H9 (cell line): ENCODE measurements around the gene RARG. TPM values are rescaled to one million over a fixed set of nuclear protein-coding genes. Genes with fewer than 3 reads are reported as not detected.

ENCODE experiments used
- DNase-seq: peaks from one replicate; pipeline ENCODE4 v3.0.0-alpha.2; 2017
- H2AFZ ChIP-seq: one replicate; pipeline ENCODE4 v1.6.1; 2013; ENCODE audit warnings: mild to moderate bottlenecking, low read length, control low read depth, moderate library complexity
- H2AK5ac ChIP-seq: 2 replicates; pipeline ENCODE4 v1.6.1; 2013; ENCODE audit warnings: low read length, control low read depth, mixed read lengths; ENCODE audit not compliant: insufficient read length
- H2BK120ac ChIP-seq: one replicate; pipeline ENCODE4 v1.6.1; 2013; ENCODE audit warnings: low read depth, mild to moderate bottlenecking, low read length, control low read depth, inconsistent platforms; ENCODE audit not compliant: poor library complexity, severe bottlenecking
- H2BK12ac ChIP-seq: 2 replicates; pipeline ENCODE4 v1.6.1; 2013; ENCODE audit warnings: low read length, control low read depth, mixed read lengths, low read depth; ENCODE audit not compliant: insufficient read length
- H2BK15ac ChIP-seq: 2 replicates; pipeline ENCODE4 v1.6.1; 2013; ENCODE audit warnings: low read depth, low read length, control low read depth
- H2BK20ac ChIP-seq: one replicate; pipeline ENCODE4 v1.6.1; 2013; ENCODE audit warnings: low read depth, mild to moderate bottlenecking, low read length, control low read depth, inconsistent platforms; ENCODE audit not compliant: poor library complexity, severe bottlenecking
- H2BK5ac ChIP-seq: 2 replicates; pipeline ENCODE4 v1.6.1; 2013; ENCODE audit warnings: low read length, control low read depth, mixed read lengths; ENCODE audit not compliant: insufficient read length
- H3K14ac ChIP-seq: 2 replicates; pipeline ENCODE4 v1.6.1; 2013; ENCODE audit warnings: low read length, control low read depth; ENCODE audit not compliant: insufficient read depth
- H3K18ac ChIP-seq: 2 replicates; pipeline ENCODE4 v1.6.1; 2013; ENCODE audit warnings: low read depth, mild to moderate bottlenecking, mixed read lengths, low read length, control low read depth; ENCODE audit not compliant: insufficient read length
- H3K23ac ChIP-seq: 2 replicates; pipeline ENCODE4 v1.6.1; 2013; ENCODE audit warnings: low read length, control low read depth, mixed read lengths, low read depth; ENCODE audit not compliant: insufficient read length
- H3K23me2 ChIP-seq: 2 replicates; pipeline ENCODE4 v1.6.1; 2013; ENCODE audit warnings: low read depth, mild to moderate bottlenecking, mixed read lengths, low read length, control low read depth; ENCODE audit not compliant: insufficient read length, poor library complexity, severe bottlenecking
- H3K27ac ChIP-seq: 2 replicates; pipeline ENCODE4 v1.5.1; 2013; ENCODE audit warnings: low read length, control low read depth, mixed read lengths, low read depth; ENCODE audit not compliant: insufficient read length
- H3K27me3 ChIP-seq: 2 replicates; pipeline ENCODE4 v1.6.1; 2013; ENCODE audit warnings: low read length, control low read depth, inconsistent platforms; ENCODE audit not compliant: insufficient read depth
- H3K4ac ChIP-seq: 2 replicates; pipeline ENCODE4 v1.6.1; 2013; ENCODE audit warnings: low read depth, mild to moderate bottlenecking, control low read depth, inconsistent platforms, low read length, moderate library complexity
- H3K4me1 ChIP-seq: 2 replicates; pipeline ENCODE4 v1.6.1; 2013; ENCODE audit warnings: low read length, control low read depth, inconsistent platforms; ENCODE audit not compliant: insufficient read depth
- H3K4me2 ChIP-seq: 2 replicates; pipeline ENCODE4 v1.6.1; 2013; ENCODE audit warnings: low read length, control low read depth, mixed read lengths; ENCODE audit not compliant: insufficient read length, insufficient read depth
- H3K56ac ChIP-seq: 2 replicates; pipeline ENCODE4 v1.6.1; 2013; ENCODE audit warnings: low read depth, mild to moderate bottlenecking, mixed read lengths, low read length, control low read depth; ENCODE audit not compliant: insufficient read length
- H3K79me1 ChIP-seq: 2 replicates; pipeline ENCODE4 v1.6.1; 2013; ENCODE audit warnings: low read depth, mild to moderate bottlenecking, moderate library complexity, low read length, control low read depth, inconsistent platforms; ENCODE audit not compliant: insufficient read depth, poor library complexity, severe bottlenecking
- H3K79me2 ChIP-seq: 2 replicates; pipeline ENCODE4 v1.6.1; 2013; ENCODE audit warnings: low read length, control low read depth, inconsistent platforms; ENCODE audit not compliant: insufficient read depth
- H3K9ac ChIP-seq: 2 replicates; pipeline ENCODE4 v1.6.1; 2013; ENCODE audit warnings: low read length, control low read depth, mixed read lengths; ENCODE audit not compliant: insufficient read length; ENCODE audit errors: extremely low read depth
- H3K9me3 ChIP-seq: one replicate; pipeline ENCODE4 v1.6.1; 2013; ENCODE audit warnings: low read depth, low read length, inconsistent platforms; ENCODE audit not compliant: control insufficient read depth
- H3T11ph ChIP-seq: one replicate; pipeline ENCODE4 v1.6.1; 2013; ENCODE audit warnings: mild to moderate bottlenecking, low read length, control low read depth, inconsistent platforms
- H4K20me1 ChIP-seq: one replicate; pipeline ENCODE4 v1.6.1; 2013; ENCODE audit not compliant: control insufficient read depth, insufficient read length, insufficient read depth
- H4K5ac ChIP-seq: 2 replicates; pipeline ENCODE4 v1.6.1; 2013; ENCODE audit warnings: low read depth, mild to moderate bottlenecking, mixed read lengths, low read length, control low read depth; ENCODE audit not compliant: insufficient read length
- H4K8ac ChIP-seq: replicated peaks from 2 replicates; pipeline ENCODE4 v1.6.1; 2013; ENCODE audit warnings: low read length, control low read depth, mixed read lengths, low read depth; ENCODE audit not compliant: insufficient read length
- H4K91ac ChIP-seq: 2 replicates; pipeline ENCODE4 v1.6.1; 2013; ENCODE audit warnings: low read depth, mild to moderate bottlenecking, moderate library complexity, mixed read lengths, low read length, control low read depth; ENCODE audit not compliant: insufficient read length
- H3K27ac Mint-ChIP-seq, 3 experiments: 2 replicates in 2 of 3; 3 replicates in 1 of 3; pipeline ENCODE4 v1.8.0; 2020 to 2021; ENCODE audit warnings: mixed read lengths in 3 of 3, mild to moderate bottlenecking in 1 of 3, moderate library complexity in 1 of 3
- H3K27me3 Mint-ChIP-seq: 2 replicates; pipeline ENCODE4 v1.8.0; 2021; ENCODE audit warnings: low read depth, mild to moderate bottlenecking, moderate library complexity, mixed read lengths
- H3K36me3 Mint-ChIP-seq, 3 experiments: 2 replicates in 2 of 3; 3 replicates in 1 of 3; pipeline ENCODE4 v1.8.0; 2020 to 2021; ENCODE audit warnings: low read depth in 3 of 3, mixed read lengths in 3 of 3; ENCODE audit not compliant: insufficient read depth in 1 of 3
- H3K4me1 Mint-ChIP-seq, 2 experiments: 2 replicates each; pipeline ENCODE4 v1.8.0; 2020; ENCODE audit warnings: mixed read lengths in 2 of 2
- H3K4me3 Mint-ChIP-seq, 2 experiments: 2 replicates in 1 of 2; 3 replicates in 1 of 2; pipeline ENCODE4 v1.8.0; 2020 to 2021; ENCODE audit warnings: mild to moderate bottlenecking in 2 of 2, mixed read lengths in 2 of 2, moderate library complexity in 1 of 2
- H3K9me3 Mint-ChIP-seq, 2 experiments: 2 replicates in 1 of 2; 3 replicates in 1 of 2; pipeline ENCODE4 v1.8.0; 2020; ENCODE audit warnings: mild to moderate bottlenecking in 2 of 2, mixed read lengths in 2 of 2, moderate library complexity in 1 of 2
- CTCF ChIP-seq: fragments of 200-600 bp; sonication (generic); conservative IDR thresholded peaks from 3 replicates; pipeline ENCODE4 v1.8.0; 2021; ENCODE audit warnings: antibody characterized with exemption, mild to moderate bottlenecking
- whole genome bisulfite sequencing: extraction: QIAGEN DNeasy Blood & Tissue Kit; methylation state at CpG from one replicate; pipeline ENCODE4 v1.1.7; 2013; ENCODE audit warnings: missing lambda C conversion rate, low lambda C conversion rate, mixed read lengths; ENCODE audit not compliant: insufficient read length; ENCODE audit errors: extremely low coverage; 5-methylcytosine and 5-hydroxymethylcytosine counted together
- total RNA-seq: library from RNA; stranded (reverse); gene quantifications from 2 replicates; pipeline ENCODE4 v1.2.1, GENCODE V29; 2021

The RARG gene
- total RNA-seq, 1 experiment from 2014 or later = 43.7 TPM

- no peaks in the 10 kb centered on the region for H3K79me2 ChIP-seq
- no peak overlapping the region for H3K4me2 ChIP-seq
- no peak overlapping the region for H2BK20ac ChIP-seq
- H3K27ac Mint-ChIP-seq = no peak overlapping the region
- no peak overlapping the region for H2BK120ac ChIP-seq
- no peak overlapping the region for H4K8ac ChIP-seq
- H3K9me3 Mint-ChIP-seq = no peaks in the 10 kb centered on the region; a peak in 1 of 5 replicates
- no peak overlapping the region for H3K18ac ChIP-seq
- H3K9ac ChIP-seq = no peak overlapping the region
- H3K23me2 ChIP-seq = no peaks in the 10 kb centered on the region
- H3K14ac ChIP-seq = no peak overlapping the region; the same call in 1 of the 2 replicates
- H3K79me1 ChIP-seq = no peaks in the 10 kb centered on the region
- H2AFZ ChIP-seq = no peak overlapping the region
- no peak overlapping the region for H3K56ac ChIP-seq
- H2BK12ac ChIP-seq = no peak overlapping the region
- H3K4ac ChIP-seq = no peak overlapping the region
- H4K91ac ChIP-seq = no peak overlapping the region
- peaks cover 11 to 21% of the 10 kb centered on the region in 2 experiments for H3K4me1 Mint-ChIP-seq
- peaks cover 23% of the 10 kb centered on the region for H3K27me3 ChIP-seq
- no peak for DNase-seq
- no peaks in the 10 kb centered on the region for H4K20me1 ChIP-seq
- no CpG with 5 or more reads among the region's 14 CpGs for WGBS
- H2BK15ac ChIP-seq = no peak overlapping the region
- H3T11ph ChIP-seq = no peak overlapping the region
- no peak overlapping the region for H3K23ac ChIP-seq
- TF ChIP-seq CTCF = no peak
- H3K4me3 Mint-ChIP-seq = no peak overlapping the region
- peaks cover 0 to 6% (median 0%) of the 10 kb centered on the region in 3 experiments; a peak in 1 of 7 replicates for H3K36me3 Mint-ChIP-seq
- H3K4me1 ChIP-seq = no peaks in the 10 kb centered on the region; the same call in 1 of the 2 replicates
- H2BK5ac ChIP-seq = no peak overlapping the region
- H2AK5ac ChIP-seq = no peak overlapping the region
- H3K27me3 Mint-ChIP-seq = peaks cover 93% of the 10 kb centered on the region
- no peak overlapping the region for H4K5ac ChIP-seq
- H3K27ac ChIP-seq = no peak overlapping the region
- no peaks in the 10 kb centered on the region for H3K9me3 ChIP-seq
Measured at GRCh38 chr12:53170876-53171724, 60.9 kb downstream of the RARG start.
